SKM-1 treated with dmso at 0.1 percent for 144 hours (cell line): Measurements from ENCODE around the gene ABCA3.

Experiments
- DNase-seq: peaks from one replicate; lab custom pipeline; 2025; ENCODE audit not compliant: unreplicated experiment; lab: John Stamatoyannopoulos, UW

ABCA3 gene

DNA sequence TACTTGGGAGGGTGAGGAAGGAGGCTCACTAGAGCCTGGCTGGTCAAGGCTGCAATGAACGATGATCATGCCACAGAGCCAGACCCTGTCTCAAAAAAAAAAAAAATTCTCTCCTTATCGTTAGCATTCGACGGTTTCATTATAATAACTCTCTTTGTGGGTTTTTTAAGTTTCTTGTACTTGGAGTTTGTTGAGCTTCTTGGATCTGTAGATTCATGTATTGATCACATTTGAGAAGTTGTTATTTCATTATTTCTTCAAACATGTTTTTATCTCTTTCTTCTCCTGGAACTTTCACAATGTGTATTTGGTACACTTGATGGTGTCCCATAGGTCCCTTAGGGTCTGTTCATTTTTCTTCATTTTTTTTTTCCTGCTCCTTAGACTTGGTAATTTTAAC is 16.8 kb upstream of the ABCA3 start:
- DNase-seq = no peak

- no peak for DNase-seq
Observed at GRCh38 chr16:2350500-2350899, 10.0 kb upstream of the ABCA3 start.

- DNase-seq = no peak
Observed at GRCh38 chr16:2343211-2343610, 2.7 kb upstream of the ABCA3 start.

GRCh38 chr16:2341456-2342447 is 1.2 kb upstream of the ABCA3 start:
- DNase-seq = no peak

DNA sequence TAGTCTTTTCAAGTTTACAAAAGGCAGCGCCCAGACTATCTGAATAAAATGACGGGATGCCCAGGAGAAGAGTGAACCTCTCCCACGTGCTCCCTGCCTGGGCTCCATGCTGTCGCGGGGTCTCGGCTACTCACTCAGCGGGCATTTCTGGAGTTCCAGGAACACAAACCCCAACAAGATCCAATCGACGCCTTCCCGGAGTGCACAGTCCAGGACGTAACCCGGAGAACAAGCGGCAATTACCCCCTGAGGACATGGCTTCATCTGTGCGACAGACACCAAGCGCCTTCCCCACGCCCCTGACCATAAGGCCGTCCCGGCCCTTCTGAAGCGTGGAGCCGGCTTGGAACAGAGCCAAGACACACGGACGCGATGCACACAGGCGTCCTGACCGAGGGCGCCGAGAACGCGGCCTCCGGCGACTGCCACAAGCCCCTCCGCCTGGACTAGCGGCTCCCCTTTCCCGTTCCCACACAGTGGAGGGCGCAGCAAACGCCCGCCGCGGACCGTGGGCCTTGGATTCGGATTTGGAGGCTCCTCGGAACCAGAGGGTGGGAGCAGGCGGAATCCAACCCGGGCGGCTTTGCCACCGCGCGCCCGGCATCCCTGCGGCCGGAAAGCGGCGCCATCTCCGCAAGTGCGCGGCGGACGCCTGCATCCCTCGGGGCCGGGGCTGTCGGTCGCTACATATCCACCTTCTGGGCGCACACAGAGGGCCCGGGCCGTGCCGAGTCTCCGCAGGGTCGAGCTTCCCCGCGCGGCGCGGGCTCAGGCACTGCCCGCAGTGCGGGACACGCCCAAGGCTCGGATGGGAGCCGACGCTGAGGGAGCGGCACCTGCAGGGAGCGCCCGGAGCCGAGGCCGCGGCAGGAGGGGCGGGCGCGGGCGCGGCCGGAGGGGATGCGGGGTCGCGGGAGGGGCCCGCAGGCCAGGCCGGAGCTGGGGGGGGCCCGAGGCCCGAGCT is 725 bp downstream of the ABCA3 start:
- no peak for DNase-seq

- no peak for DNase-seq
Observed at GRCh38 chr16:2337431-2338296, 2.9 kb downstream of the ABCA3 start.

GRCh38 chr16:2335286-2335895 is 5.1 kb downstream of the ABCA3 start:
- DNase-seq = no peak

DNA sequence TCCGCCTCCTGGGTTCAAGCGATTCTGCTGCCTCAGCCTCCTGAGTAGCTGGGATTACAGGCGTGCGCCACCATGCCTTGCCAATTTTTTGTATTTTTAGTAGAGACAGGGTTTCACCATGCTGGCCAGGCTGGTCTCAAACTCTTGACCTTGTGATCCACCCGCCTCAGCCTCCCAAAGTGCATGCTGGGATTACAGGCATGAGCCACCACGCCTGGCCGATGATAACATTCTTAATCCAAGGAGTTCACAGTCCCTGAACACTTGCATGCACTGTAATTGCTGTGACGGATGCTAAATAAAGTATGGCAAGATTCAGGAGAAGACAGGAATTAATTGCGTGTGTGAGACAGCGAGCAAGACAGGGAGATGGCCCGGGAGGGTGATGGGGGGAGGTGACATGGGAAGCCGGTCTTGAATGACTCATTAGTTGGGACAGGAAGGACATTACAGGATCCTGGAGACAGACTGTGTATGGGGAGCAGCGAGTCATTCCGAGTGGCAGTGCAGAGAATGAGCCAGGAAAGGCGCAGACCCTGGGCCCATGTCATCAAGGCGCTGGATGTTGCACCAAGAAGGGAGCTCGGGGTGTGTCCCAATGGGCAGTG is 6.7 kb downstream of the ABCA3 start:
- no peak for DNase-seq

- no peak for DNase-seq
Observed at GRCh38 chr16:2333231-2333630, 7.3 kb downstream of the ABCA3 start.

GRCh38 chr16:2331931-2332267 is 8.6 kb downstream of the ABCA3 start:
- DNase-seq = no peak

DNA sequence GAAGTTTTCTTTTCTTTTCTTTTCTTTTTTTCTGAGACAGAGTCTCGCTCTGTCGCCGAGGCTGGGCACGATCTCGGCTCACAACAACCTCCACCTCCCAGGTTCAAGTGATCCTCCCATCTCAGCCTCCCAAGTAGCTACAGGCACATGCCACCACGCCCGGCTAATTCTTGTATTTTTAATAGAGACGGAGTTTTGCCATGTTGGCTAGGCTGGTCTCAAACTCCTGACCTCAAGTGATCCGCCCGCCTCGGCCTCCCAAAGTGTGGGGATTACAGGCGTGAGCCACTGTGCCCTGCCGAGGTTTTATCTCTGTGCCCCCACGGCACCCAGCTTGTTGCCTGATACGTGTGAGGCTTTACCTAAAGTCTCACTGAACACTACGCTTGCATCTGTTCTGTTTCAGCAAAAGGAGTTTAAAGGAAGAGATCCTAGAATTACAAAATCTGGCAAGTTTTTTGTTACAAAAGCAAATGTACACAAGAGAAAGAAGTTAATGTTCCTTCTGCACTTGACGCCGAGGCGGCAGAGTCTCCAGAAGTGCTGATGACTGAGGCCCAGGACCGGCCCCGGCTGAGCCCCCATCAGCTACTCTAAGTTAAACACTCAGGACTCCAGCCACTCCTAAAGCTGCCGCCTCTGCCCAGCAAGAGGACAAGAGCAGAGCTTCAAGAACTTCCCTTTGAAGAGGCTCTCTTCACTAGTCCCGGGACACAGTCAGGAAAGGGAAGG is 9.2 kb downstream of the ABCA3 start:
- DNase-seq = no peak

DNA sequence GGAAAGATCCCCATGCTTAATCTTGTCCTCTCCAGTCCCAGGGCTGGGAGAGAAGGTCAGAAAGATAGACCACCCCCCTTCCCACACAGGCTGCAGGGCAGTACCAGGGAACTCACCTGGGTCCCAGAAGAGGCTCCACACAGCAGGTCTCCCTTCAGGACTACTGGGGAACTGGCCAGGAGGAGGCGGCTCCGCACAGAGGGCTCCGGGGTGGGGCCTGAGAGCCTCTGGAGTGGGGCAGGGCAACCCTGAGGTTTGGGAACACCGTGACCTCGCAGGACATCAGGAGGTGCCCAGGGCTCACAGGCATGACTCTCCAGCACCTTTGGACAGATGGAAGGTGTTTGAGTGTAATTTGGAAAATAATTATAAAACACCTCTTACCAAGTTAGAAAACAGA is 11.0 kb downstream of the ABCA3 start:
- no peak for DNase-seq

DNA sequence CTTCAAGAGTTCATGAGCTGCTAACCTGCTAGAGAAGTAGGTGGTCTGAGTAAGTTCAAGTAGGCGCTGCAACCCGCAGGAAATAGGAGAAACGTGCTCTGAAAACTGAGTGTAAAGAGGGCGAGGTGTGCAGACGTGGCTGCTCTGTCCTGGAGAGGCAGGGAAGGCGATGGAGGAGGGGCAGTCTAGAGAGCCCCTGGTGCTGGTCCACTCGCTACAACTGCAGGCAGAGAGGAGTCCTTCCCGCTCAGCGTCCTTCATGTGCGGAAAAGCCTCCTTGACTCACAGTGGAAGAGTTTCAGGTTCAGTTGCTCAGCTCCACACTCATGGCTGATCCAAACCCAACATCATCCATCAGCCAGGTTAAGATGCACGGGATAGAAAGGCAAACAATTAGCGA is 12.1 kb downstream of the ABCA3 start:
- no peak for DNase-seq

DNA sequence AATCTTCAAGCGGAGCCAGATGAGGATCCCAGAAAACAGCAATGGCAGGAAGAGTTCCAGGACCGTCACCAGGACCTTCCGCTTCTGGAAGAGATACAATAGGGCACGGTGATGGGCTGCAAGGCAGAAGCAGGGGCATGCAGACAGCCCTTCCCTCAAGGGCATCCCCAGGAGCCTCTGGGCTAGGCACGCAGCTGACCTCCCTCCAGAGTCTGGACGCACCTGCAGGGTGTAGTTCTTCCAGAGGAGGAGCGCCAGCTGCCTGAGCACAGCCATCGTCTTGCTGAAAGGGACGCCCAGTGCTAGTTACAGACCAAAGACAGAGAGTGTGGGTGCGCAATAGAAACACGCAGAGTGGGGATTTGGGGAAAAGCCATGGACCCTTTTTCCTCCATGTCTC is 14.3 kb downstream of the ABCA3 start:
- no peak for DNase-seq

- DNase-seq = no peak
Observed at GRCh38 chr16:2325791-2326190, 14.7 kb downstream of the ABCA3 start.

GRCh38 chr16:2325181-2325580 is 15.3 kb downstream of the ABCA3 start:
- no peak for DNase-seq

DNA sequence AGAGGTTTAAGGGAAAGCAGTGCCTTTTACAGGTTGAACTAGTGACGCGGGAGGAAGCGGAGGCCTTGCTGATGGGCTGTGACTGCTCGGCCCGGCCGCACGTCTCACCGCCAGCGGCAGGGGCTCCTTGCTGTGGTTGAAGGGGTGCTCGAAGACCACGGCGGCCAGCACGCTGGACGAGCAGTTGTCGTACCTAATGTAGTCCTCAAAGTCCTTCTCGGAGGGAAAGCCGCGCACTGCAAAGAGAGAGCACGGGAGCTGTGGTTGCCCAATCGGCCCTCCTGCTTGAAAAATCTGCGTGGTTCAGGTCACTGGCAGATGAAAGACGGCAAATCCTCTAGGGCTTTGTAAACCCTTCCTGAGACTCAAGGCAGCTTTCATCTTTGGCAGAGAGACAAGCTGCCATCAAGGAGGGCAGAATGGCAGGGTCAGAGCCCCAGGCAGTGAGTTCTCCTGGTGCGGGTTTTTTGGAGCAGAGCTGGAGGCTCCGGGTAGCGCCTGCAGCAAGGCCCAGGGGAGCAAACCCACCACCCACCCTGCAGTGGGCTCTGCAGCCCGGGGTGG is 16.1 kb downstream of the ABCA3 start:
- no peak for DNase-seq

DNA sequence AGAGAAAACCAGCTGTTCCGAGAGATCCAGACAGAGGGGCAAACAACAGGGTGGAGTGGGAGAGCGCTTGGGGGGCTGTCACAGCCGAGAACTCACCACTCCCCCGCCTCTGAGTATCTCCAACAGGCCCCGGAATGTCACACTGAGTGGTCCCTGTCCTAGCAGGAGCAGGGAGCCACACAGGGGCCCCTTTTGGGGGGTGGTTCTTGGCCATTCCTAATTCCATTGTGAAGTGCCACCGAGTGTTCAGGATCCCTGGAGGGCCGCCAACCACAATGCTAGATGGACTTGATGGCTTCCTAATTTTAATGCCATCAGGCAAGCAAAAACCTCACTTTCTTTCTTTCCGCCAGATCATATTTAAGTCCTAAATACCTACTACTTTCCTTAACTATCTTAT is 16.8 kb downstream of the ABCA3 start:
- DNase-seq = no peak

GRCh38 chr16:2319606-2320005 is 20.9 kb downstream of the ABCA3 start:
- DNase-seq = no peak
